GM18867 (cell line): ENCODE data around the gene FGD1.

ENCODE experiments used
- ATAC-seq: cut with Tn5 transposase; IDR thresholded peaks from one replicate; pipeline ENCODE4 v1.9.1; 2021; ENCODE audit warnings: mild to moderate bottlenecking, moderate library complexity; ENCODE audit not compliant: unreplicated experiment

The FGD1 gene

GRCh38 chrX:54407266-54407665 is 88.8 kb downstream of the FGD1 start:
- ATAC-seq: no peak

GRCh38 chrX:54397113-54397512 is 98.9 kb downstream of the FGD1 start:
- no peak for ATAC-seq
